Upper lobe of left lung (tissue), 6 donors: ENCODE data around the gene EIF3B. TPM values are rescaled to one million over a fixed set of nuclear protein-coding genes. Genes with fewer than 3 reads are reported as not detected.

Experiments
- ATAC-seq, 2 donors: fragments of 200-7000 bp; cut with Tn5 transposase; one replicate each; pipeline ENCODE4 v1.9.1; 2022; ENCODE audit warnings: mild to moderate bottlenecking in 2 of 2, moderate library complexity in 2 of 2; ENCODE audit not compliant: low FRiP score in 2 of 2
- DNase-seq, 2 donors: peaks; one replicate each; pipeline ENCODE4 v3.0.0-alpha.2; 2019 to 2020
- H3K27ac ChIP-seq, 4 donors: fragments of 200-600 bp; sonication (generic); one replicate each; pipeline ENCODE4 v1.5.1; 2016 to 2019
- H3K27me3 ChIP-seq, 4 donors: fragments of 200-600 bp; sonication (generic); one replicate each; pipeline ENCODE4 v1.5.1; 2017 to 2019
- H3K36me3 ChIP-seq, 4 donors: fragments of 200-600 bp; sonication (generic); one replicate each; pipeline ENCODE4 v1.5.1; 2016 to 2019
- H3K4me1 ChIP-seq, 4 donors: fragments of 200-600 bp; sonication (generic); one replicate each; pipeline ENCODE4 v1.5.1; 2018 to 2019
- H3K4me3 ChIP-seq, 4 donors: fragments of 200-600 bp; sonication (generic); one replicate each; pipeline ENCODE4 v1.5.1; 2017 to 2019; ENCODE audit warnings: mild to moderate bottlenecking in 2 of 4, moderate library complexity in 1 of 4
- H3K9me3 ChIP-seq, 4 donors: fragments of 200-600 bp; sonication (generic); one replicate each; pipeline ENCODE4 v1.5.1; 2018 to 2019
- CTCF ChIP-seq, 6 experiments: fragments of 450-650 bp in 4 of 6; fragments of 200-600 bp in 2 of 6; sonication (generic) in 2 of 6; IDR thresholded peaks; one replicate each; pipeline ENCODE4 v1.5.1; 2016 to 2019; ENCODE audit warnings: antibody characterized with exemption in 6 of 6
- EP300 ChIP-seq, 4 donors: sonication (generic); formaldehyde crosslinking; IDR thresholded peaks; one replicate each; pipeline ENCODE4 v1.5.1; 2017; ENCODE audit warnings: antibody characterized with exemption in 4 of 4, control low read depth in 2 of 4
- POLR2A ChIP-seq, 4 donors: fragments of 450-650 bp; IDR thresholded peaks; one replicate each; pipeline ENCODE4 v1.5.1; 2016 to 2017; ENCODE audit warnings: antibody characterized with exemption in 4 of 4, mild to moderate bottlenecking in 2 of 4
- POLR2AphosphoS5 ChIP-seq, 2 donors: sonication (generic); formaldehyde crosslinking; IDR thresholded peaks; one replicate each; pipeline ENCODE4 v1.5.1; 2017; ENCODE audit warnings: antibody characterized with exemption in 2 of 2
- WGBS, 2 donors: methylation state at CpG; one replicate each; pipeline ENCODE4 v1.1.5; 2017 to 2018; 5-methylcytosine and 5-hydroxymethylcytosine counted together
- small RNA-seq, 4 donors: library from RNA; depleted of rRNA; stranded (forward); fragments of <200 nt; gene quantifications; one replicate each; pipeline ENCODE3, GENCODE V24; 2016
- total RNA-seq, 6 donors: library from RNA; depleted of rRNA in 4 of 6; stranded (reverse); fragments of >200 nt in 4 of 6; gene quantifications; one replicate each; pipeline versions ENCODE4 v1.1.0 to v1.2.1, GENCODE V29; 2016 to 2021
- donor health status: DM: no; HTN: no; CAD: no; lungs with moderate emphysema.
- donor health status: DM: no; HTN: yes; CAD: no; lungs with severe emphysema.

The EIF3B gene
- total RNA-seq, 6 donors from 2014 or later: 110 to 129 (median 117) TPM

GRCh38 chr7:2417981-2418481, 63.4 kb downstream of the EIF3B start:
- H3K27me3 ChIP-seq: no peaks in the 10 kb centered on the region
- WGBS, 2 donors: 60 to 80% methylated on average over 10 to 15 of the region's 15 CpGs
- peaks cover 1 to 17% (median 4%) of the 10 kb centered on the region in 4 donors for H3K4me1 ChIP-seq
- peak overlapping the region in 1 of 4 donors; percentile 35 for H3K27ac ChIP-seq
- no peak for TF ChIP-seq POLR2A (IDR thresholded peaks at IDR 0.05)
- TF ChIP-seq EP300 (IDR thresholded peaks at IDR 0.05): no peak
- TF ChIP-seq CTCF (IDR thresholded peaks at IDR 0.05): no peak
- TF ChIP-seq POLR2AphosphoS5 (IDR thresholded peaks at IDR 0.05): no peak
- H3K9me3 ChIP-seq: no peaks in the 10 kb centered on the region
- DNase-seq: peak in 1 of 2 donors; percentile 48
- peaks cover 0 to 4% (median 0%) of the 10 kb centered on the region in 4 donors for H3K36me3 ChIP-seq
- ATAC-seq: peak in 1 of 2 donors; percentile 72
- H3K4me3 ChIP-seq: no peak overlapping the region

DNA sequence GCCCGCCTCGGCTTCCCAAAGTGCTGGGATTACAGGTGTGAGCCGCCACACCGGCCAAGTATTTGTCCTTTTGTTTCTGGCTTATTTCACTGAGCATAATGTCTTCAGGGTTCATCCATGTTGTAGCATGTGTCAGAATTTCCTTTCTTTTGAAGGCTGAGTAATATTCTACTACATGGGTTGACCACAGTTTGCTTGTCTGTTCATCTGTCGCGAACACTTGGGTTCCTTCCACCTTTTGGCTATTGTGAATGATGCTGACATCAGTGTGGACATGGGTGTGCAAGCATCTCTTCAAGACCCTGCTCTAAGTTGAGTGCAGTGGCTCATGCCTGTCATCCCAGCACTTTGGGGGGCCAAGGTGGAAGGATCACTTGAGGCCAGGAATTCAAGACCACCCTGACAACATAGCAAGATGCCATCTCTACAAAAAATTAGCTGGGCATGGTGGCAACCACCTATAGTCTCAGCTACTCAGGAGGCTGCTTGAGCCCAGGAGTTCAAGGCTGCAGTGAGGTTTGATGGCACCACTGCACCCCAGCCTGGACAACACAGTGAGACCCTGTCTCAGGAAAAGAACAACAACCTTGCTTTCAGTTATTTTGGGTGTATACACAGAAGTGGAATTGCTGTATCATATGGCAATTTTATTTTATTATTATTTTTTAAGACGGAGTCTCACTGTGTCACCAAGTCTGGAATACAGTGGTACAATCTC, 65.7 kb downstream of the EIF3B start:
- TF ChIP-seq CTCF (IDR thresholded peaks at IDR 0.05) (no peak), POLR2A (IDR thresholded peaks at IDR 0.05) (no peak), EP300 (IDR thresholded peaks at IDR 0.05) (no peak), POLR2AphosphoS5 (IDR thresholded peaks at IDR 0.05) (no peak)
- DNase-seq (no peak), ATAC-seq (no peak)
- Histone ChIP-seq H3K4me3 (no peak overlapping the region), H3K27ac (no peak overlapping the region), H3K27me3 (no peaks in the 10 kb centered on the region), H3K9me3 (no peaks in the 10 kb centered on the region), H3K36me3 (peaks cover 0 to 4% (median 0%) of the 10 kb centered on the region in 4 donors), H3K4me1 (peaks cover 0 to 15% (median 3%) of the 10 kb centered on the region in 4 donors)
- WGBS, 2 donors: 93 to 95% methylated on average over 7 of the region's 7 CpGs

DNA sequence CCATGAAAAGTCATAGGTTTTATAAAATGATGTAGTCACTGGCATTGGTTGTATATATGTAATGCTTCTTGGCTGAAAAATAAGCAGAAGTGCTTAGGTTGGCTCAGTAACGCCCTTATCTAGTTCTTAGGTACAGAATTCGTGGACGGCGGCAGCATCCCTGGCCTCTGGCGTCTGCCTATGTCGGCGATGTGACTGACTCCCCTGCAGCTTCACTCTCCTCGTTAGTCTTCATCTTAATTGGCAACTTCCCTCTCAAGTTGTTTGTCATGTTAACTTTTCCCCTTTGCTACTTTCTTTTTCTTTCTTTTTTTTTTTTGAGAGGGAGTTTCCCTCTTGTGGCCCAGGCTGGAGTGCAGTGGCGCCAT, 67.3 kb downstream of the EIF3B start:
- DNase-seq: no peak
- H3K27ac ChIP-seq: no peak overlapping the region
- no peak for ATAC-seq
- WGBS, 2 donors: 77 to 85% methylated on average over 9 of the region's 9 CpGs
- no peak for TF ChIP-seq CTCF (IDR thresholded peaks at IDR 0.05)
- no peak for TF ChIP-seq POLR2A (IDR thresholded peaks at IDR 0.05)
- no peak for TF ChIP-seq EP300 (IDR thresholded peaks at IDR 0.05)
- TF ChIP-seq POLR2AphosphoS5 (IDR thresholded peaks at IDR 0.05): no peak
- peaks cover 0 to 9% (median under 1%) of the 10 kb centered on the region in 4 donors for H3K4me1 ChIP-seq
- H3K9me3 ChIP-seq: no peaks in the 10 kb centered on the region
- H3K4me3 ChIP-seq: no peak overlapping the region
- H3K27me3 ChIP-seq: no peaks in the 10 kb centered on the region
- peaks cover 0 to 4% (median 0%) of the 10 kb centered on the region in 4 donors for H3K36me3 ChIP-seq

DNA sequence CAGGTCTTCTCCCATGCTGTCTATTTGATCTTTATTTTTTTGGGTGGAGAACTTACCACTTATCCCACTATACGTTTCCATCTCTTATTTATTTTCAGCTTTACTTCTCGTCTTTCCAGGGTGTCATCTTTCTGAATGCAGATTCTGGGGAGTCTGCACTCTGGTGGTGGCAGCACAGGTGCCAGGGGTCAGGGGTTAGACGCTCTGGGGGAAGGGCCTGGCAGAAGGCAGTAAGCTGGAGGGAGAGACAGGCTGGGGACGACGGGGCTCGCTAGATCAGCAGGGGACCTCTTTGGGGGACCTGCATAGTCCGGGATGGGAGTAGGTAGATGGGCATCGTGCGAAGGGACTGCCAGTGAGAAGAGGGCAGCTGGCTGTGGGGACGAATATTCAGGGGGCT, 71.1 kb downstream of the EIF3B start:
- Histone ChIP-seq H3K4me1 (no peaks in the 10 kb centered on the region), H3K9me3 (no peaks in the 10 kb centered on the region), H3K36me3 (peaks cover 0 to 4% (median 0%) of the 10 kb centered on the region in 4 donors), H3K27me3 (no peaks in the 10 kb centered on the region), H3K27ac (no peak overlapping the region), H3K4me3 (no peak overlapping the region)
- DNase-seq (no peak), ATAC-seq (no peak)
- TF ChIP-seq POLR2AphosphoS5 (IDR thresholded peaks at IDR 0.05): no peak
- TF ChIP-seq EP300 (IDR thresholded peaks at IDR 0.05): no peak
- no peak for TF ChIP-seq CTCF (IDR thresholded peaks at IDR 0.05)
- no peak for TF ChIP-seq POLR2A (IDR thresholded peaks at IDR 0.05)
- WGBS, 2 donors: 89 to 90% methylated on average over 10 of the region's 10 CpGs

Small RNA genes lying within 50 kb of the gene (small RNA-seq; reads per million reads assigned to genes)
- gene AC004840.2: 0 reads per million in 4 donors

Other genes starting within 250 kb of the EIF3B start
- 100 to 1,000 TPM in 2 of 6 donors, 10 to 100 TPM in 4; 40.6 to 364 (median 65.6) TPM for gene MAD1L1, start 121.9 kb upstream of the EIF3B start, total RNA-seq
- 10 to 100 TPM in 5 of 6 donors, 1 to 10 TPM in 1; 9.4 to 27.0 (median 23.0) TPM for gene MRM2, start 112.6 kb upstream of the EIF3B start, total RNA-seq
- gene NUDT1, start 112.6 kb upstream of the EIF3B start, total RNA-seq: 10 to 100 TPM in 5 of 6 donors, 1 to 10 TPM in 1; 6.3 to 23.2 (median 13.9) TPM
- 10 to 100 TPM; 16.0 to 74.3 (median 41.2) TPM for gene SNX8, start 40.4 kb upstream of the EIF3B start, total RNA-seq
- gene CHST12, start 48.8 kb downstream of the EIF3B start, total RNA-seq: 10 to 100 TPM; 10.2 to 35.9 (median 27.8) TPM
- gene GRIFIN, start 121.6 kb downstream of the EIF3B start, total RNA-seq: not detected
- gene LFNG, start 164.9 kb downstream of the EIF3B start, total RNA-seq: 10 to 100 TPM; 30.6 to 62.9 (median 45.2) TPM
- gene BRAT1, start 200.7 kb downstream of the EIF3B start, total RNA-seq: 10 to 100 TPM; 23.9 to 68.3 (median 31.0) TPM
- gene IQCE, start 204.2 kb downstream of the EIF3B start, total RNA-seq: 10 to 100 TPM; 18.0 to 51.3 (median 23.9) TPM